Mammary microvascular endothelial cell (primary cell): ENCODE data around the gene SYT15B. TPM values are rescaled to one million over a fixed set of nuclear protein-coding genes. Genes with fewer than 3 reads are reported as not detected.

Experiments used
- total RNA-seq: library from RNA; depleted of rRNA; stranded (reverse); fragments of >200 nt; gene quantifications from 2 replicates; pipeline ENCODE4 v1.2.3, GENCODE V29; 2015

SYT15B gene
- 0.80 TPM in 1 of 2 replicates, not detected in the other for total RNA-seq

DNA sequence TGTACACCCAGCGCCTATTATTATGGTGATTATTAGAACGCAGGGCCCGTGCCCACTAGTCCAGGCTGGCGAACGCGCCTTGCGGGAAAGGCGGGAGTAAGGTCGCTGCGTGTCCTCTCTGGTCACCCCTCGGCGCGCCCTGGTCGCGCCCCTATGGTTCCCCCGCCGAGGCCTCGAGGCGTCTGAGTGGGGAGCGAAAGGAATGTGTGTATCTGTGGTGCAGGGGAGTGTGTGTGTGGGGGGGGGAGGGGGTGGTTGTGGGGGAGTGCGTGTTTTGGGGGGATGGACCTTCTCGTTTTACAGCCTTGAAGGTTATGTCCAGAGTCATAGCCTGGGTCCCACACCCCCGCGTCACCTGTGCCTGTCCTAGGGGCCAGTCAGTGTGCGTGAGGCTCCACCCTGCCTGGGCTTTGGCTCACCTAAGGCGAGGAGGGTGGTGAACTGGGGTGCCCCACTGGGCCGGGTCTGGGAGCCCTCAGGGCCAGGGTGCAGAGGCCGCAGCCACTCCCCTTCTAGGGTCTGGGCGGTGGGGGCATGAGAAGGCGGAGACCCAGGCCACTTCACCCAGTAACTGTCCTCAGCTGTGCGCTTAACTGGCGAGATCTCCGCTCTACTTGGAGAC, at the start of gene SYT15B:
SYT15B (minus strand) TSS at position 39 of the 622 bp plus-strand sequence. CDS start 952 bp downstream, outside the sequence.

Other genes with a start within 250 kb of the SYT15B start
- 1.3 and 1.8 TPM in 2 replicates for gene AGAP9, start 240.0 kb downstream of the SYT15B start, total RNA-seq
- not detected in 2 replicates for gene NPY4R2, start 155.1 kb upstream of the SYT15B start, total RNA-seq
- gene FAM25C, start 236.2 kb upstream of the SYT15B start, total RNA-seq, result not detected in 2 replicates